Measurements from ENCODE around the gene RPH3AL. TPM values are rescaled to one million over a fixed set of nuclear protein-coding genes. Genes with fewer than 3 reads are reported as not detected.

RPH3AL gene, protein sequence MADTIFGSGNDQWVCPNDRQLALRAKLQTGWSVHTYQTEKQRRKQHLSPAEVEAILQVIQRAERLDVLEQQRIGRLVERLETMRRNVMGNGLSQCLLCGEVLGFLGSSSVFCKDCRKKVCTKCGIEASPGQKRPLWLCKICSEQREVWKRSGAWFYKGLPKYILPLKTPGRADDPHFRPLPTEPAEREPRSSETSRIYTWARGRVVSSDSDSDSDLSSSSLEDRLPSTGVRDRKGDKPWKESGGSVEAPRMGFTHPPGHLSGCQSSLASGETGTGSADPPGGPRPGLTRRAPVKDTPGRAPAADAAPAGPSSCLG
- 18.1 and 22.0 TPM in 2 replicates for total RNA-seq (2014; rRNA removed)
- 9.2 TPM for polyA plus RNA-seq (2012)

DNA sequence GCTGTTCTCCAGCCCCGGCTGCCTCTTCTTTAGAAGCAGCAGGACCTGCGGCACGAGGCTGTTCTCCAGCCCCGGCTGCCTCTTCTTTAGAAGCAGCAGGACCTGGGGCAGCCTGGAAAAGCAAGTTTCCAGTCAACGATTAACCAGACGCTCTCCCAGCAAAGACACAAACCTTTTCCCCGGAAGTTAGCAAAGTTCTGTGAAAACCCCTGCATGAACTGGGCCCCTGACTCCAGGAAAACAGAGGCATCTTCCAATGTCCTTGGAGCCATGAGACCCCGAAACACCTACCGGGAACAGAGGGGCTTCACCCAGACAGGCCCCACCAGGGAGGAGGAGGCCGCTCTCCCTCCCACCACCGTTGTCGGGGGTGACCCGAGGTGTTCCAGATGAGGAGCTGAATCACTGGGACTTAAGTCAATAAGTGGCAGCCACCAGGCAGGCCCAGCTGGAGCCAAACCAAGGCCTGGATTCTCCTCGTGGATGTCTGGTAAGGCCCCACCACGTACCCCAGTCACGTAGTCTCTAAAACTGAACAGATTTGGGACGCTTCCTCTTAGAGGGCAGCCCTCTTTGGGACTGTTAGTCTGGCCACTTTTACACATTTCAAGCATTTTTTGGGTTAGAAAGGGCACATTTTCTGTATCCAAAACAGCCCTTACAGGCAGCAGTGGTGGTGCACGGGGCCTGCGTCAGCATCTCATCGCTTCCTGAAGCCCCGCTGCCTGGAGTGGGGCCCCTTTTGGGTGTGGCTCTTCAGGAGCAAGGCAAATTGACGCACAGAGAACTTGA is at the start of gene RPH3AL:
Gene RPH3AL, minus strand, starts transcription at position 387 of the 792 bp plus-strand sequence. CDS start 25,264 bp downstream, outside the sequence.
- no peak for DNase-seq (ENCODE audit: low read depth)

DNA sequence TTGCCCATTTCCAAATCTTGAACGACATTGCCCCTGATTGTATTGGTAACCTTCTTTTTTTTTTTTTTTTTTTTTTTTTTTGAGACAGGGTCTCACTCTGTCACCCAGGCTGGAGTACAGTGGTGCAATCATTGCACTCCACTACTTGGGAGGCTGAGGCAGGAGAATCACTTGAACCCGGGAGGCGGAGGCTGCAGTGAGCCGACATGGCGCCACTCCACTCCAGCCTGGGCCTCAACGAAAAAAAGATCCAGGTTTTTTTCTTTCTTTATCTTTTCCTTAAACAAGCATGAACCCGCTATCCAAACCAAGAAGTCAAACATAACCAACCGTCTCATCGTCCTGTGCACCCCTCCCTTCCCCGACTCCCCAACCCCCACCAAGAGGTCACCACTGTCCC is 47.6 kb upstream of the RPH3AL start:
- DNase-seq (ENCODE audit: low read depth), result no peak

DNA sequence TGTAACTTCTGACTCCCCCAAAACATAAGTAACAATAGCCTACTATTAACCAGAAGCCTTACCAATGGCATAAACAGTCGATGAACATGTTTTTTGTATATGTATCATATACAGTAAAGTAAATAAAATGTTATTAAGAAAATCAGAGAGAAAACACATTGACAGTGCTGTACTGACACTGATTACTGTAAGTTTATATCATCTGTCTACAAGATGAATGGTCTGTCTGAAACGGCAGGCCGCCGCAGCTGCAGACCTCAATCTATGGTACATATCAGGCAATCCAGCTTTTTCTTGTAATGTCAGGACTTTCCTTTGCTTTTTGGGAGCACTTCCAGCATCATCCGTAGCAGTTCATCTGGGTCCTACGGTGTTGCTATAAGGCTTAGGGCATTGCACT is 44.2 kb upstream of the RPH3AL start:
- DNase-seq (ENCODE audit: low read depth), result no peak

DNA sequence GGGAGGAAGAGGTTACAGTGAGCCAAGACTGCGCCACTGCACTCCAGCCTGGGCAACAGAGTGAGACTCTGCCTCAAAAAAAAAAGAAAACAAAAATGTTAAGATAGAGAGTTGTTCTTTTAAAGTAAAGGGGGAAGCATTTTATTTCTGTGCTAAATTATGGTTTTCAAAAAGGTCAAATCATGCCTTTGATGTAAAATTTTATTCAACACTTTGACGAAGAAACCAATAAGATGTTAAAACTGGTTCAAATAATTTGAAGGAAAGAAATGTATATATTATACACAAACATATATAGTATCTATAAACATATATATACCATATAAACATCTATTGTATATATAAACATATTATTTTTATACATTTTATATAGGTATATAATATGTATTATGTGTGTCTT is 43.4 kb upstream of the RPH3AL start:
- no peak for DNase-seq (ENCODE audit: low read depth)

DNA sequence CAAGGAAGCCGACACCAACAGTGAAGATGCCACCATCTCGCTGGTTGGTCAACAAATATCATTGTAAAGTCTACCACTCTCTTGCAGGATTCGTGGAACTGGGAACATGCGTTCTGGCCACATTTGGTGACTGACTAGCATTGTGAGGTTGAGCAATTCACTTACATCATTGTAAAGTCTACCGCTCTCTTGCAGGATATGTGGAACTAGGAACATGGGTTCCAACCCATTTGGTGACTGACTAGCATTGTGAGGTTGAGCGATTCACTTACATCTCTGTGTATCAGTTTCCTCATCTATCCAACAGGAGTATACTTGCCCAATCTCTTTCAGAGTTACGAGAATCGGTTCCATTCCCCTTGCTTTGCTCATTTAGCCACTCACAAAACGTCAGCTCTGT is 42.6 kb upstream of the RPH3AL start:
- DNase-seq (ENCODE audit: low read depth), result no peak

DNA sequence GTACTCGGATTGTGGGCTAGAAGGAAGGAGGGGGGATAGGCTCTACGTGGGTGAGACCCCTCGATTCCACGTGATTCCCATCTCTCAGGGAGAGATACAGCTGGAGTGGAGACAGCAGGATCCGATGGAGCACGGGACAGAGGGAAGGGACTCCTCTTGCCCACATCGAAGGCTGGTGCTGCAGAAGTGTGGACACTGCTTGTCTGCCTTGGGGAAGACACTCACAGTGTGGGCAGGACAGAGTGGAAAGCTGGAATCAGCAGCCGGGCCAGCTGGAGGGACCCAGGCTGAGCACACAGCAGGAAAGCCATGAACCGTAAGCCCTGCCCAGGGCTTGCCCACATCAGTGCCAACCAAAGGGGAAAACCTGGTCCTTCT is 42.1 kb upstream of the RPH3AL start:
- no peak for DNase-seq (ENCODE audit: low read depth)

DNA sequence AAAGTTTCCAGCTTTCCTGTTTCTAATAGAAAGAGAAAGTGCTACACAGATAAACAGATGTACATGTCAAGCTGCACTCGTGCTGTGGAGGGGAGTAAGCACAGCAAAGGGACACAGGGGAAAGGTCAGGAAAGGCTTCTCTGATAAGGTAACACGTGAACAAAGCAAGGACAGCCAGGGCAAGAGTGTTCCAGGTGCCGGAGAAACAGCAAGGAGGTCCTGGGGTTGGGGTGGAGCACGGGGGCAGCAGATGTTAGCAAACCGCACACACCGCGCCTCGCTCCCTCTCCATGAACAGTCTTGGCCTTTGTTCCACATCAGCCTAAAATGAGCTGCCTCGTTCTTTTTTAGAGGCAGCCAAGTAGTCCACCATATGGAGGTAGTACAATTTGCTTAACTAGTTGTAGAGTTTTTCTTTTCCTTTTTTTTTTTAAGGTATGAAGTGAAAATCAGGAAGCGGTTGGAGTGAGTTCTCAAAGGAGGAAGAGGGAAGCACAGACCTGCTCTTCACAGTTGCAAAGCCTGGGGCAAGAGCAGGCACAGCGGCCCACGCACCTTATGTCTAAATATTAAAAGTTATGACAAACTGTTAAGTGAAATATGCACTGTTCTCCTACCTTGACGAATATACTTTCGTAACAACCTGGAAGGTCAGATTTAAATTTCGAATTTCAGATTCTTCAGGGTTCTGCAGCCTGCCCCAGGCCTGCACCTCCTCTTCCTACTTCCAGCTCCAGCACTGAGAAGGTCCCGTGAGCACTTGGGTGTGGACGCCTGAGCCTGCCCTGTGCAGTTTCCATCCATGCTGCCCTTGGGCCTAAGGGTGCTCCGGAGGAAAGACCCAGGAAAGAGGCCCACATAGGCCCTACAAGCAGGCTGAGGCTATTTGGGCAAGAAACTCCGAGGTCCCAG is 41.5 kb upstream of the RPH3AL start:
- DNase-seq (ENCODE audit: low read depth), result no peak

DNA sequence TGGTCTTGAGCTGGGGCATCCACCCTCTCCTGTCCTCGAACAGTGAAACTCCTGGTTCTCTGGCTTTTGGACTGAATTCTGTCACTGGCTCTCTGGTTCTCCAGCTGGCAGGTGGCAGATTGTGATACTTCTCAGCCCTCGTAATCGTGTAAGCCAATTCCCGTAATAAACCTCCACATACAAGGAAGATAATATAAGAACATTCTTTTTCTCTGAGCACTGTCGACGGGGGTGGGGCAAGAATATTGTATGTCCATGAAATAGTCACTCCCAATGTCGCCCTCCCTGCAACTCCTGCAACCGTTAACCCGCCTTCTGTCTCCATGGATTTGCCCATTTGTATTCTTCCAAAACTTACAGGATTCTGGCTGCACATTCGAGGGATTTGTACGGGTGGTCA is 39.2 kb upstream of the RPH3AL start:
- DNase-seq (ENCODE audit: low read depth), result no peak

DNA sequence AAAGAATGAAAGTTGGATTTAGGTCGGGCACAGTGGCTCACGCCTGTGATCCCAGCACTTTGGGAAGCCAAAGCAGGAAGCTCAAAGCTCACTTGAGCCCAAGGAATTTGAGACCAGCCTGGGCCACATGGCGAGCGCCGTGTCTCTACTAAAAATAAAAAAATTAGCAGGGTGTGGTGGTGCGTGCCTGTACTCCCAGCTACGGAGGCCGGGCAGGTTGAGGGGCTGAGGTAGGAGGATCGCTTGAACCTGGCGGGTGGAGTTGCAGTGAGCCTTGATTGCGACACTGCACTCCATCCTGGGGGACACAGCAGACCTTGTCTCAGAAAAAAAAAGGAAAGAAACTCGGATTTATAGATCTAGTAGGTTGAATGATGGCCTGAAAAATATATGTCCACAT is 37.4 kb upstream of the RPH3AL start:
- no peak for DNase-seq (ENCODE audit: low read depth)

DNA sequence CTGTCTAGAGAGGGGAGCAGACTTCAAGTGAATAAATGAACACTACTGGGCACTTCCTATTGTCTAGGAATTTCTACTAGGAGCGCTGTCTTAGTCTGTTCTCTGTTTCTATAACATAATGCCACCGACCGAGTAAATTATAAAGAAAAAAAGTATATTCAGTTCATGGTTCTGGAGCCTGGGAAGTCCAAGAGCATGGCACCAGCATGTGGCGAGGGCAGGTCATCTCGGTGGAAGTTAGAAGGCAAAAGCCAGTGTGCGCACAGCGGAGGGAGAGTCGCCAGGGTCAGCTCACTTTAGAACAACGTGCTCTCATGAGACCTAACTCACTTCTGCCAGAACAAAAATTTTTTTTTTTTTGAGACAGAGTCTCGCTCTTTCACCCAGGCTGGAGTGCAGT is 35.5 kb upstream of the RPH3AL start:
- no peak for DNase-seq (ENCODE audit: low read depth)

DNA sequence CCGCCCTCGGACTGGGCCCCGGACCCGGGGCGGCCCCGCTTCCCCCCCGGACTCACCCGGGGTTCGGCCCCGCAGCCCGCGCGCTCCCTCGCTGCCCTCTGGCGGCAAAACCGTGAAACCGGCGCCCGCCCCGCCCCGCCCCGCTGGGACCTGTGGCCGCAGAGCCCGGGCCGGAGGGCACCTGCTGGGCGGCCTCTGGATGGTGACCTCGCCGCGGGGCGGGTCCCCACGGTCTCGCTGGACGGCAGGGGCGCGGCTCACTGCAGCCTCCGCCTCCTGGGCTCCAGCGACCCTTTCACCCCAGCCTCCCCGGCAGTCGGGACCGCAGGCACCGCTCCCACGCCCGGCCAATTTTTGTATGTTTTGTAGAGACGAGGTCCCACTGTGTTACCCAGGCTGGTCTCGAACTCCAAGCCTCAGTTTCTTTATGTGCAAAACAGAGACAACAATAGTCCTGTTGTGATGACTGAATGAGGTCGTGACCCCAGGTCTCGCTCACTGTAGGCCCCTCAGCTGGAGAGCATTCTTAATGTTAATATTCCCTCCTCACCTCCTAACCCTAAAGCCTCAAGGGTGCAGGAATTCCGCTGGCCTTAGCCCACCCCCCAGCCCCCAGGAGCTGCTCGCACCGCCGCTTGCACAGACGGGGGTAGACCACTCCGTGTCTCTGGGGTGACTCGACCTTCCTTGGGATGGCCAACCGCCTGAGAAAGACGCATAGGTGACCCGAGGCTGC is 33.7 kb upstream of the RPH3AL start:
- peak; percentile 40 for DNase-seq (ENCODE audit: low read depth)

DNA sequence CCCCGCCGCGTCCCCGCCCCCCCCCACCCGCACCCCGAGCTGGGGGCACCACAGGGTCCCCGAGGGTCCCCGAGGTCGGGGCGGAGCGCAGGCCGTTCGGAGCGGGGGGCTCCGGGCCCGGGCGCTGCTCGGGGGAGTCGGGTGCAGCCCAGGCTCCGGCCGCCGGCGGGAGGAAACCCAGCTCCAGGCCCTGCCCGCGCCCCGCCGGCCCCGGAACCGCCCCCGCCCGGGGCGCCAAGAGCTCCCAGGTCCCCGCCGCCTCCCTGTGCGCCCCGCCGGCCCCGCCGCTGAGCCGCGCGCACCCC is 33.2 kb upstream of the RPH3AL start:
- no peak for DNase-seq (ENCODE audit: low read depth)

DNA sequence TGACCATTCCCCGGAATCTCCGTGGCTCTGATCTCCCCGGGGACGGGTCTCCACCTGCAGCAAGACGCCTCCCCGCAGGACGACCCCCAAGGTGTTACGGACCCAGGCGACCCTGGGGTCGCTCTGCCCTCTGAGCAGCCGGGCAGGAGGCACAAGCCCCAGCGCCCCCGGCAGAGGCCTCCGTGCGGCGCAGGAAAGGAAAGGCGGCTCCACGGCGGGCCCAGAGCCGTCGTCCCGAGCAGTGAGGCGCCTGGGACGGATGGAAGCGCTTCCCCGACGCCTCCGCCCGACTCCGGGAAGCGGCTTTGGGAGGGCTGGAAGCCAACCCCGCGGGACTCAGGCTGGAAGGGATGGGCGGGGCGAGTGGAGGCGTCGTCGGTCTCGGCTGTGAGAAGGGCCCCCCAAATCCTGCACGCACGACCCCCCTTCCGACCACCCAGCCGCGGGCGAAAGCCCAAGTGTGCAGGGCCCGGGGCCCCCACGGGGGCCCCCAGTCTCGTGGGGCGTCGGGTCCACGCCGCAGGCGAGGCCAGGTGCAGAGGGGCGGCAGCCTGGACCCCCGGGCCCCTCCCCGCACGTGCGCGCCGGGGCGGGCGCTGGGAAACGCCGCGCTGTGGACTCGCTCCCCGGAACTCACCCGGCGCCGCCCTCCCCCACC is 32.7 kb upstream of the RPH3AL start:
- no peak for DNase-seq (ENCODE audit: low read depth)

DNA sequence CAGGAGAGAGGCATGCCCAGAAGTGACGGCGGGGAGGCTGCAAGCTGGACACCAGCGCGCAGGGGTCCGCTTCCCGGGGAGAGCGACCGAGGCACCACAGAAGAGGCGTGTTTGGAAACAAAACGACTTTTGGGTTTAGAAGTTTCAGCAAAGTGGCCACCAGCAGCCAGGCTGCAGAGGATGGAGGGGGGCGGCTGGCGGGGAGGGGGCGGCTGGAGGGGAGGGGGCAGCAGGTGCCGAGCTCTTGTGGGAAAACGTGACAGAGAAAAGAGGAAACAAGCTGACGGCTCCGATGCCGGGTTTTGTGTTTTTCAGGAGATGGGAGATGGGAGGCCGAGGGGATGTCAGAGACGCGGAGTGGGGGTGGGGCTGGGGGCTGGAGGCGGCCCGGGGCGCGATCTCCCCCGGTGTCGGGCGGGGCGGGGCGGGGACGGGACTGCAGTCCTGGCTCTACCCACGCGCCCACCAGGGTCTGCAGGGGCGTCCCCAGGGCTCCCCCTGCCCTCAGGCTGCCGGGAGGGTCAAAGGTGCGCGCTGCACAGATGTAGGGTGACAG is 32.1 kb upstream of the RPH3AL start:
- DNase-seq (ENCODE audit: low read depth), result no peak

DNA sequence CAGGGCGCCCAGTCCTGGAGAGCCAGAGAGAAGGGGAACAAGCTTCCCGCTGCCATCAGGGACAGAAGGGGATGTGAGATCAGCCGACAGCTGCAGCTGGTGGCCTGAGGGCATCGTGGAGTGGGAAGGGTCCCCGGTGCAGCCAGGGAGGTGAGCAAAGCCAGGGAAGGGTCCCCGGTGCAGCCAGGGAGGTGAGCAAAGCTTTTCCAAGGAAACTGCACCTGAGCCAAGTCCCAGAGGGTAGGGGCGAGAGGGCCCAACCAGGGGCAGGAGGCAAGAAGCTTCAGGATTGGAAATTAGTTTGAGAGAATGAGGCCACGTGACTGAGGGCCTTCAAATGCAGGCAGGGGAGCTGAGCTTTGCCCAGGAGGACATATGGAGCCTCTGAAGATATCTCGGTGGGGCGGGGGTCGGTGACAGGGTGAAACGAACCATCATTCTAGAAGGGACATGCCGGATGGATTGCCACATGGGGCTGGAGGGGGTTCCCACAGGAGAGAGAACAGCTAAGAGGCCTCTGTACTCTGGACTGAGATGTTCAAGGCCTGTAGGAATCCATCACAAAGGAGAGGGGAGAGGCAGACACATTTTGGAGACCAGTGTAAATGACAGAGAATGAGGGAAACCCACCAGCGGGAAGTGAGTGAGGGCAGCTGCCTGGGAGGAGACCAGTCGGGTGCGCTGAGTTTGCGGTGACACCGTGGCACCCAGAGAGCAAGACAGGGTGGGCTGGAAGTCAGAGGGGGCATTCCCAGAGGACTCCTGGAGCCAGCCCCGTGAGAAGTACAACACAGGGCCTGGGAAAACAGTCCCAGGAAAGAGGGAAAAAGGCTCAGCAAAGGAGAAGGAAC is 31.4 kb upstream of the RPH3AL start:
- DNase-seq (ENCODE audit: low read depth), result no peak

DNA sequence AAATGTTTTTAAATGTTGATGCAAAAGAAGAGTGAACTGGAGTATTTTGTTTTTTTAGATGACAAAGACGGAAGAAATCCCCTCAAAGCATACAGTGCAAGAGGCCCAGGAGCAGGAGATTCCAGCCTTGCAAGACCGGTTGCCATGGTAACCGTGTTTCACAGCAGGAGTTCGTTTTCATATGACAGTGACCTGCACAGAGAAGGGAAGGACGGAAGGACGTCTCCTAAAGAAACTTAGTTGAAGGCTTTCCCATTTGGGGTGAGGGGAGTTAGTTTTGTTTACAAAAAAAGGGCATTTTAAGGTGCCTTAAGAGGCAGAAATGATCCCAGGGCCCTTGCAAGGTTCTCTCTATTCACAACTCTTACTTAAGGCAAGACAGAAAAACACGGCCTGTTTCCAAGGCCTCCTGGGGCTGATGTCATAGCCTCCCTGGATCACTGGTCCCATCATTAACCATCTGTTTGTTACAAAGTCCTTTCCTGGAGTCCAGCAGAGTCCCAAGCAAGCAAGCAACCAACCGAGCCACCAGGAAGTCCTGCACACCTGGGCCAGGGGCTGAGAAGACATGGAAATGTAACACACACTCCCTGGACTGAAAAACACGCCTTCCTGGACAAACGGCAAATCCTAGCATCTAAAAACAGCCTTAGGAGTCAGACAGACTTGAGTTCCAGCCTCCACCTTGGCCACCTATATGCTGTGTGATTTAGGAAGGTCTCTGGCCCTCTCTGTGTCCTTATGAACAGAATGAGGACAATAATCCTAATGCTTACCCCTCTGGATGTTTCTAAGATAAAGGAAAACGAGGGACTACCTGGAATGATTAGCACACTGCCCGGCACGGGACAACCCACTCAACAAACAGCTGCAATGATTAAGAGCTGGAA is 30.3 kb upstream of the RPH3AL start:
- peak; percentile 15 for DNase-seq (ENCODE audit: low read depth)

DNA sequence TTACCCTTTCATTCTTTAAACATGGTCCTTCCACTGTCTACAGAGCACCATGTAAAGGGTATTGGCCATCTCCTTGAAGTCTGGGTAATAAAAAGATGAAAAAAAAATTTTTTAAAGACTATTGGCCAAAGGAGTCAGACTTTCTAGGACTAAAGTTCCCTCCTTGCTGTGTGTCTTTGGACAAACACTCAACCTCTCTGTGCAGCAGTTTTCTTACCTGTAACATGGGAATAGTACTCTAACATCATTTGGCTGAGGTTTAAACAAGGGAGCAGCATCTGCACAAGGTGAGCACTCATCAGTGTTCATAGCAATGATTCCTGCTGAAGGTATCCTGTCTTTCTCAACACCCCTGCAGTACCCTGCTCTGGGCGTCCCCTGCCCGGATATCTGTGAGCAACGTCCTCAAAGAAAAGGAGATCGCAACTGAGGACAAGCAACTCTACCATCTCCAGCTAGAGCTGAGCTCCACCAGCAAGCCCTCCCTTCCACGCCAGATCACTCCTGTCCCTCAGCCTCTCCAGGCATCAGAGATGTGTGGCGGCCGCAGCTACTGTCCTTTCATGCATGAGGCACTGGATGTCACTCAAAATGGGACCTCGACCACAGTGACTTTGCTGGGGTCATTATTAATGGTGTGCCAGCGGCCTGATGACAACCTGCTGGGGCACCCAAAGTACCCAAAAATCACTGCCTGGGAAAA is 29.5 kb upstream of the RPH3AL start:
- DNase-seq (ENCODE audit: low read depth), result no peak

DNA sequence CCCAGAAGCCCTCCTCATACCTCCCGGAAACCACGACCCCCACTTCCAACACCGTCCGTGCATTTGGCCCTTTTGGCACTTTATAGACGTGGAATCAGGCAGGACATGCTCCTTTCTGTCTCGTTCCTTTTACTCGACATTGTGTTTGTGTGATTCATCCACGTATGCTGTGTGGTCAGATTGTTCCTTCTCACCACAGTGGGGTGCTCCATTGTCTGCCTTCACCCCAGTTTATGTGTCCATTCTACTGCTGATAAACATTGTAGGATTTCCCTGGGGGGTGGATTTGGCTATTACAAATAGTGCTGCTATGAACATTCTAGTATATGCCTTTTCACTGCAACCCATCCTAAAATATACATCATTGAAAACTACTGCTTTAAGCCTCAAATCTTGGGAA is 28.9 kb upstream of the RPH3AL start:
- peak; percentile 14 for DNase-seq (ENCODE audit: low read depth)
